Smooth muscle cell of the pulmonary artery (primary cell): ENCODE measurements around the gene ANKDD1A. TPM values are rescaled to one million over a fixed set of nuclear protein-coding genes. Genes with fewer than 3 reads are reported as not detected.

ENCODE experiments used
- total RNA-seq: library from RNA; depleted of rRNA; stranded (reverse); fragments of >200 nt; gene quantifications from 2 replicates; pipeline ENCODE4 v1.2.3, GENCODE V29; 2014

ANKDD1A gene
- 6.7 and 9.1 TPM in 2 replicates for total RNA-seq

GRCh38 chr15:64911311-64912186 is at the start of gene ANKDD1A:
Gene ANKDD1A, plus strand, starts transcription at chr15:64911902. Its CDS starts 29 bp downstream, at chr15:64911931.

GRCh38 chr15:64989416-64990167 is 77.9 kb downstream of the ANKDD1A start, which contains the start of gene SPG21:
Gene SPG21, minus strand, starts transcription at chr15:64989914. Its CDS starts 6,345 bp downstream, at chr15:64983569.

Other genes with a start within 250 kb of the ANKDD1A start
- 0.07 TPM in 1 of 2 replicates, not detected in the other for gene RBPMS2, start 136.3 kb upstream of the ANKDD1A start, total RNA-seq
- 5.2 and 6.3 TPM in 2 replicates for gene PIF1, start 86.3 kb upstream of the ANKDD1A start, total RNA-seq
- gene PLEKHO2, start 70.0 kb upstream of the ANKDD1A start, total RNA-seq, result 22.3 and 23.3 TPM in 2 replicates
- 72.9 and 87.0 TPM in 2 replicates for gene SPG21, start 78.0 kb downstream of the ANKDD1A start, total RNA-seq
- gene MTFMT, start 117.7 kb downstream of the ANKDD1A start, total RNA-seq, result 11.7 and 14.7 TPM in 2 replicates
- not detected in 2 replicates for gene SLC51B, start 133.5 kb downstream of the ANKDD1A start, total RNA-seq
- gene RASL12, start 156.1 kb downstream of the ANKDD1A start, total RNA-seq, result 0.13 and 0.39 TPM in 2 replicates
- gene KBTBD13, start 164.8 kb downstream of the ANKDD1A start, total RNA-seq, result not detected in 2 replicates
- gene UBAP1L, start 203.3 kb downstream of the ANKDD1A start, total RNA-seq, result 2.2 and 2.4 TPM in 2 replicates
- 15.1 and 16.1 TPM in 2 replicates for gene PDCD7, start 221.9 kb downstream of the ANKDD1A start, total RNA-seq